NB4 (cell line): ENCODE data around the gene GPR152.

Experiments
- MYC ChIP-seq: IDR thresholded peaks from 2 replicates; pipeline ENCODE4 v1.6.1; 2011; ENCODE audit warnings: low read depth, low read length
- POLR2A ChIP-seq: IDR thresholded peaks from 2 replicates; pipeline ENCODE4 v1.6.1; 2011; ENCODE audit warnings: mild to moderate bottlenecking; ENCODE audit not compliant: insufficient read length; ENCODE audit errors: extremely low read depth
- TF ChIP-seq, protein P1 (sequence below): IDR thresholded peaks from one replicate; pipeline ENCODE4 v1.5.1; 2012; ENCODE audit warnings: low read depth, low read length

DNA sequence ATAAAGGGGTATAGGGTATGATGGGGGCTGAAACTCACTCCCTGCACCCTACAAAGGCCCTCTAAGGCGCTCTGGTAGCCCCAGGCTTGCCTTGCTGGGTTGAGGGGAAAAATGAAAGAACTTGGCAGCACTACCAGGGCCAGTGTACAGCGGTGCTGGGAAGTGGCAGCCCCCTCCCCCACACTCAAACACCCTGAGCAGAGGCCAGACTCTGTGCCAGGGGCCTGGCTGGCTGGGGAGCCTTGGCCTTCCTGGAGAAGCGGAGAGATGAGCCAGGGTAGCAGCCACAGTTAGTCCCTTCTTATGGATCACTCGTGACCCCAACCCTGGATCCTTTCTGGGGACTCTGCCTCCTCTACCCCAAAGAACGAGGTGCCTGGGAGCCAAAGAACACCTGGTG, 13.8 kb upstream of the GPR152 start:
- TF ChIP-seq, protein P1, sequence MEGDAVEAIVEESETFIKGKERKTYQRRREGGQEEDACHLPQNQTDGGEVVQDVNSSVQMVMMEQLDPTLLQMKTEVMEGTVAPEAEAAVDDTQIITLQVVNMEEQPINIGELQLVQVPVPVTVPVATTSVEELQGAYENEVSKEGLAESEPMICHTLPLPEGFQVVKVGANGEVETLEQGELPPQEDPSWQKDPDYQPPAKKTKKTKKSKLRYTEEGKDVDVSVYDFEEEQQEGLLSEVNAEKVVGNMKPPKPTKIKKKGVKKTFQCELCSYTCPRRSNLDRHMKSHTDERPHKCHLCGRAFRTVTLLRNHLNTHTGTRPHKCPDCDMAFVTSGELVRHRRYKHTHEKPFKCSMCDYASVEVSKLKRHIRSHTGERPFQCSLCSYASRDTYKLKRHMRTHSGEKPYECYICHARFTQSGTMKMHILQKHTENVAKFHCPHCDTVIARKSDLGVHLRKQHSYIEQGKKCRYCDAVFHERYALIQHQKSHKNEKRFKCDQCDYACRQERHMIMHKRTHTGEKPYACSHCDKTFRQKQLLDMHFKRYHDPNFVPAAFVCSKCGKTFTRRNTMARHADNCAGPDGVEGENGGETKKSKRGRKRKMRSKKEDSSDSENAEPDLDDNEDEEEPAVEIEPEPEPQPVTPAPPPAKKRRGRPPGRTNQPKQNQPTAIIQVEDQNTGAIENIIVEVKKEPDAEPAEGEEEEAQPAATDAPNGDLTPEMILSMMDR = no peak
- TF ChIP-seq POLR2A (no peak), MYC (no peak)
